GM12873 (cell line): ENCODE data around the gene AMN.

Experiments used
- TF ChIP-seq, protein P1 (sequence below): IDR thresholded peaks from 2 replicates; pipeline ENCODE4 v1.5.1; 2012; ENCODE audit warnings: low read depth, mild to moderate bottlenecking, moderate library complexity, low read length, control low read depth; ENCODE audit not compliant: insufficient read depth; ENCODE audit errors: missing control alignments

The AMN gene

GRCh38 chr14:102915292-102916110 is 7.0 kb upstream of the AMN start:
- TF ChIP-seq, protein P1, sequence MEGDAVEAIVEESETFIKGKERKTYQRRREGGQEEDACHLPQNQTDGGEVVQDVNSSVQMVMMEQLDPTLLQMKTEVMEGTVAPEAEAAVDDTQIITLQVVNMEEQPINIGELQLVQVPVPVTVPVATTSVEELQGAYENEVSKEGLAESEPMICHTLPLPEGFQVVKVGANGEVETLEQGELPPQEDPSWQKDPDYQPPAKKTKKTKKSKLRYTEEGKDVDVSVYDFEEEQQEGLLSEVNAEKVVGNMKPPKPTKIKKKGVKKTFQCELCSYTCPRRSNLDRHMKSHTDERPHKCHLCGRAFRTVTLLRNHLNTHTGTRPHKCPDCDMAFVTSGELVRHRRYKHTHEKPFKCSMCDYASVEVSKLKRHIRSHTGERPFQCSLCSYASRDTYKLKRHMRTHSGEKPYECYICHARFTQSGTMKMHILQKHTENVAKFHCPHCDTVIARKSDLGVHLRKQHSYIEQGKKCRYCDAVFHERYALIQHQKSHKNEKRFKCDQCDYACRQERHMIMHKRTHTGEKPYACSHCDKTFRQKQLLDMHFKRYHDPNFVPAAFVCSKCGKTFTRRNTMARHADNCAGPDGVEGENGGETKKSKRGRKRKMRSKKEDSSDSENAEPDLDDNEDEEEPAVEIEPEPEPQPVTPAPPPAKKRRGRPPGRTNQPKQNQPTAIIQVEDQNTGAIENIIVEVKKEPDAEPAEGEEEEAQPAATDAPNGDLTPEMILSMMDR: no peak

- TF ChIP-seq, protein P1: no peak
Measured at GRCh38 chr14:102916347-102917055, 6.0 kb upstream of the AMN start.

- TF ChIP-seq, protein P1: no peak
Measured at GRCh38 chr14:102917056-102917385, 5.4 kb upstream of the AMN start.

DNA sequence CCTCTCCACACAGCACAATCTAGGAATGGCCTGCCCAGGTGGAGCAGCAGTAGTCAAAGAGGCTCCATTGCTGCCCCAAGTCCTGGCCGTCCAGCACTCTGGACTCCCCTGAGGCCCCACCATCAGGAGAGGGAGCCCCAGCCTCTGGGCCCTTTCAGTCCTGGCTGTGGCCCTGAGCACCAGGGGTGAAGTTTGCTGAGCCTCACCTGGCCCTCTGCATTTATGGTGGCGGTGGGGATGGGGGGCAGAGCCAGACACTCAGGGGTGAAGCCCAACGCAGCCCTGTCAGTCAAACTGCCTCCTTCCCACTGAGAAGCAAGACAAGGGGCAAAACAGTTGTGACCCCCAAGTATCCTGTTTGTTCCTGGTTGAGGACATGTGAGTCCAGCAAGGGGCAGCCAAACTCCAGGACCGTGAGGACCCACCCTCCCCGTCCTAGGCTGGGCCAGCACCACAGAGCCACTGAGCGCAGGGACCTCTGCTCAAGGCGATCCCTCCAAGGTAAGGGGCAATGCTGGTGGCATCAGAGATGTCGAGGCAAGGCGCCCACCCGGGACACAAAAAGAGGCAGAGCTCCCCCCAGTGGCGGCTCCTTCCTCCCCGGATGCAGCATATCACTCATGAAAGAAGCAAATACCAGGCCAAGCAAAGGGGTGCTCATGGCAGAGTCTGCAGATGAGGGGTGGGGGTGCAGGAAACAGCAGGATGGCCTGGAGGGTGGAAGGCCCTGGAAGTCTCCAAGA is 4.8 kb upstream of the AMN start:
- TF ChIP-seq, protein P1: peak; percentile 82

- TF ChIP-seq, protein P1: no peak
Measured at GRCh38 chr14:102918438-102918837, 4.0 kb upstream of the AMN start.

GRCh38 chr14:102920273-102920997 is 2.0 kb upstream of the AMN start:
- TF ChIP-seq, protein P1: no peak
